Measurements from ENCODE around the gene ADAM12.

Gene ADAM12

DNA sequence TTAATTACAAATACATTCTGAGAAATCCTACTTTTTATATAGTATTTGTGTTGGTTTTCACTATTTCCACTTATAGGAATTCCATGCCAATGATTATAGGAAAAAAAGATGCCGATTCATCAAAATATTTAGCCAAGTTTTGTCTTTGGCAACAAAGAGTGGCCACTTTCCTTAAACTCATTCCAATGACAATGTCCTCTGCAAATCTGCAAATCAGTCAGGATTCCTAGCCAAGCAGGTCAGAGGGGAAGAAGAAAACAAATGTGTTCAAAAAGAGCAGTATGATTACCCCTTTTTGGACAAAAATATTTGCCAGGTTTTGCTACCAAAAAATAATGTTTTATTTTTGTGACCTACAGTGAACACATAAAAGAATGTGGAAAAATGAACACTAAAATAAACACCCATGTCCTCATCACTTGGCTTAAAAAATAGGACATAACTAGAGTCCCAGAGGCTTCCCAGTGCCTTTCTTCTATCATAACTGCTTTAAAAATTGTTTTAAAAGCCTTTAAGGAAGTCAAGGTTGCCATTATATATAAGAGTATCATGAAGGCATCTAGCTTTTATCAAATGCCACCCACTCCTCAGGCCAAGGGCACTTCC, 125.9 kb downstream of the ADAM12 start:
- H4K20me1 ChIP-seq (ENCODE audit: insufficient read depth, low read length) = no peaks in the 10 kb centered on the region
- DNase-seq = no peak
- H3K27me3 ChIP-seq (ENCODE audit: insufficient read depth, low read length, poor library complexity) = no peaks in the 10 kb centered on the region
- no peak overlapping the region for H3K27ac ChIP-seq (ENCODE audit: low read length)
- ATAC-seq (ENCODE audit: insufficient read depth, low read depth) = no peak
- no peaks in the 10 kb centered on the region for H3K4me1 ChIP-seq (ENCODE audit: insufficient read depth, low read length)
- no peak overlapping the region for H3K4me2 ChIP-seq (ENCODE audit: insufficient read depth, low read length)
- no peak overlapping the region for H3K9ac ChIP-seq (ENCODE audit: low read depth, low read length)
- H2AFZ ChIP-seq (ENCODE audit: low read depth, low read length) = no peak overlapping the region
- H3K36me3 ChIP-seq (ENCODE audit: insufficient read depth, low read length) = no peaks in the 10 kb centered on the region
- H3K9me3 ChIP-seq (ENCODE audit: insufficient read depth, low read length, severe bottlenecking) = no peaks in the 10 kb centered on the region
- H3K4me3 ChIP-seq (ENCODE audit: low read depth in 1 of 2, low read length in 2 of 2) = no peak overlapping the region
- no peaks in the 10 kb centered on the region for H3K79me2 ChIP-seq (ENCODE audit: insufficient read depth, low read length)
- TF ChIP-seq EZH2 (IDR thresholded peaks at IDR 0.05; ENCODE audit: borderline replicate concordance, low read depth, low read length, severe bottlenecking) = no peak
- TF ChIP-seq, protein P1, sequence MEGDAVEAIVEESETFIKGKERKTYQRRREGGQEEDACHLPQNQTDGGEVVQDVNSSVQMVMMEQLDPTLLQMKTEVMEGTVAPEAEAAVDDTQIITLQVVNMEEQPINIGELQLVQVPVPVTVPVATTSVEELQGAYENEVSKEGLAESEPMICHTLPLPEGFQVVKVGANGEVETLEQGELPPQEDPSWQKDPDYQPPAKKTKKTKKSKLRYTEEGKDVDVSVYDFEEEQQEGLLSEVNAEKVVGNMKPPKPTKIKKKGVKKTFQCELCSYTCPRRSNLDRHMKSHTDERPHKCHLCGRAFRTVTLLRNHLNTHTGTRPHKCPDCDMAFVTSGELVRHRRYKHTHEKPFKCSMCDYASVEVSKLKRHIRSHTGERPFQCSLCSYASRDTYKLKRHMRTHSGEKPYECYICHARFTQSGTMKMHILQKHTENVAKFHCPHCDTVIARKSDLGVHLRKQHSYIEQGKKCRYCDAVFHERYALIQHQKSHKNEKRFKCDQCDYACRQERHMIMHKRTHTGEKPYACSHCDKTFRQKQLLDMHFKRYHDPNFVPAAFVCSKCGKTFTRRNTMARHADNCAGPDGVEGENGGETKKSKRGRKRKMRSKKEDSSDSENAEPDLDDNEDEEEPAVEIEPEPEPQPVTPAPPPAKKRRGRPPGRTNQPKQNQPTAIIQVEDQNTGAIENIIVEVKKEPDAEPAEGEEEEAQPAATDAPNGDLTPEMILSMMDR (IDR thresholded peaks at IDR 0.05; ENCODE audit: borderline replicate concordance, extremely low read depth, low read length, poor library complexity, severe bottlenecking) = no peak

DNA sequence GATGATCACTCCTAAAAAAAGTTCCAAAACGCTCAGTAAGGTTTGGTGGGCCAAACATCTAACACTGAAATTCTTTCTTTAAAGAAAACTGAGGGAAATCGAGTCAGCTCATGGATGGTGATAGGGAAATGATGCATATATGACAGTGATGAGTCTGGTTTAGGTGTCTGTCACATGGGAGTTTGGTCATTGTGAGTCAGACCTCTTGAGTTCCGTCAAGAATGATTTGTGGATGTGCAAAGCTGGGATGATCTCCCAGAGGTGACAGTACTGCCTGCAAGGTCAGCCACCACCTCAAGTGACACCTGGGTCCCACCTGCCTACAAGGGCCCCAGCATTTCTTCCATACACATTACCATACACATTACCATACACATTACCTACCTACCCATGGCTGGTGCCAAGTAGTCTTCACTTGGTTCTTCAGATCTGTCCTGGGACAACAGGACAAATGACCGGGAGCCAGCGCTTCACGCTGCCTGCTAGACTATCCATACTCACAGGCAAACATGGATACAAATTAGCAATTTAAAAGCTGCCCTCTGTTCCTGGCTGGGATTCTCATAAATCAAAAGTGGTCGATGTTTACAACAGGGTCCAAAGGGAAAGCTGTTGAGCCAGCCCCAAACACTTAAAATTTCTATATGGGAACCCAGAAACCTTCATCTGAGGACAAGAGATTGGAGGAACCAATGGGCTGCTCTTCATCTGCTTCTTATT, 128.4 kb downstream of the ADAM12 start:
- Histone ChIP-seq H3K27ac (ENCODE audit: low read length) (no peak overlapping the region), H2AFZ (ENCODE audit: low read depth, low read length) (no peak overlapping the region), H3K4me1 (ENCODE audit: insufficient read depth, low read length) (no peaks in the 10 kb centered on the region), H3K36me3 (ENCODE audit: insufficient read depth, low read length) (no peaks in the 10 kb centered on the region), H4K20me1 (ENCODE audit: insufficient read depth, low read length) (no peaks in the 10 kb centered on the region), H3K27me3 (ENCODE audit: insufficient read depth, low read length, poor library complexity) (no peaks in the 10 kb centered on the region), H3K79me2 (ENCODE audit: insufficient read depth, low read length) (no peaks in the 10 kb centered on the region), H3K4me2 (ENCODE audit: insufficient read depth, low read length) (no peak overlapping the region), H3K4me3 (ENCODE audit: low read depth in 1 of 2, low read length in 2 of 2) (no peak overlapping the region), H3K9ac (ENCODE audit: low read depth, low read length) (no peak overlapping the region), H3K9me3 (ENCODE audit: insufficient read depth, low read length, severe bottlenecking) (no peaks in the 10 kb centered on the region)
- TF ChIP-seq EZH2 (IDR thresholded peaks at IDR 0.05; ENCODE audit: borderline replicate concordance, low read depth, low read length, severe bottlenecking) = no peak
- TF ChIP-seq, protein P1 (IDR thresholded peaks at IDR 0.05; ENCODE audit: borderline replicate concordance, extremely low read depth, low read length, poor library complexity, severe bottlenecking) = no peak
- DNase-seq (no peak), ATAC-seq (ENCODE audit: insufficient read depth, low read depth) (no peak)

DNA sequence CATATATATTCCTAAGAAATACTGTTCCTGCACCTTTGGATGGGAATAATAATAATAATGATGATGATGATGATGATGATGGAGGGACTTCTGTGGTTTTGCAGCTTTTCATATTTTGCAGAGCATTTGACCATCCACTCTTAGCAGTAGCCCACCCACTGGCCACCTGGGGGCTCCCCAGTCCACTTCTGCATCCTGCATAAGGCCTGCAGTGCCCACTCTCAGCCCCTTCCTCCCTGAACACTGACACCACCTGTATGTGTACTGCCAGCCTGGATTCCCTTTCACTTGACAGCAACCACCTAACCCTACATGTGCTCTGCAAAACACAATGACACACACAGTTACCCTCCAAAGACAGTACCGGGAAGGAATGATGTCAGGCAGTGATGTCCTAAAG, 131.4 kb downstream of the ADAM12 start:
- no peak for ATAC-seq (ENCODE audit: insufficient read depth, low read depth)
- no peaks in the 10 kb centered on the region for H4K20me1 ChIP-seq (ENCODE audit: insufficient read depth, low read length)
- H2AFZ ChIP-seq (ENCODE audit: low read depth, low read length) = no peak overlapping the region

More for the DNA sequence above, 131.4 kb downstream of the ADAM12 start:
- Histone ChIP-seq H3K9ac (ENCODE audit: low read depth, low read length) (no peak overlapping the region), H3K4me3 (ENCODE audit: low read depth in 1 of 2, low read length in 2 of 2) (no peak overlapping the region), H3K9me3 (ENCODE audit: insufficient read depth, low read length, severe bottlenecking) (no peaks in the 10 kb centered on the region), H3K79me2 (ENCODE audit: insufficient read depth, low read length) (no peaks in the 10 kb centered on the region), H3K36me3 (ENCODE audit: insufficient read depth, low read length) (no peaks in the 10 kb centered on the region), H3K4me1 (ENCODE audit: insufficient read depth, low read length) (no peaks in the 10 kb centered on the region), H3K27me3 (ENCODE audit: insufficient read depth, low read length, poor library complexity) (no peaks in the 10 kb centered on the region), H3K27ac (ENCODE audit: low read length) (no peak overlapping the region), H3K4me2 (ENCODE audit: insufficient read depth, low read length) (no peak overlapping the region)
- no peak for TF ChIP-seq EZH2 (IDR thresholded peaks at IDR 0.05; ENCODE audit: borderline replicate concordance, low read depth, low read length, severe bottlenecking)
- TF ChIP-seq, protein P1 (IDR thresholded peaks at IDR 0.05; ENCODE audit: borderline replicate concordance, extremely low read depth, low read length, poor library complexity, severe bottlenecking) = peak; percentile 18
- no peak for DNase-seq
